Smooth muscle cell (in vitro differentiated cells): Measurements from ENCODE around the gene FRAT1. TPM values are rescaled to one million over a fixed set of nuclear protein-coding genes. Genes with fewer than 3 reads are reported as not detected.

ENCODE experiments used
- DNase-seq: peaks from one replicate; lab custom pipeline; 2025; ENCODE audit not compliant: unreplicated experiment; lab: John Stamatoyannopoulos, UW
- H2AFZ ChIP-seq: fragments of 200-600 bp; sonication (generic); 2 replicates; pipeline ENCODE4 v1.6.0; 2016; ENCODE audit warnings: antibody characterized with exemption, low read depth, mild to moderate bottlenecking
- H3F3A ChIP-seq: fragments of 200-600 bp; sonication (generic); 2 replicates; pipeline ENCODE4 v1.6.0; 2017; ENCODE audit warnings: antibody characterized with exemption, low read depth
- H3K27ac ChIP-seq: fragments of 200-600 bp; sonication (generic); 2 replicates; pipeline ENCODE4 v1.5.1; 2016; ENCODE audit warnings: low read depth, mild to moderate bottlenecking
- H3K27me3 ChIP-seq: fragments of 200-600 bp; sonication (generic); 2 replicates; pipeline ENCODE4 v1.6.1; 2016; ENCODE audit warnings: low read depth, mild to moderate bottlenecking
- H3K36me3 ChIP-seq: fragments of 200-600 bp; sonication (generic); 2 replicates; pipeline ENCODE4 v1.5.1; 2016; ENCODE audit warnings: low read depth
- H3K4me1 ChIP-seq: fragments of 200-600 bp; sonication (generic); 2 replicates; pipeline ENCODE4 v1.5.1; 2016; ENCODE audit warnings: low read depth
- H3K4me2 ChIP-seq: fragments of 200-600 bp; sonication (generic); 2 replicates; pipeline ENCODE4 v1.6.0; 2016; ENCODE audit warnings: mild to moderate bottlenecking
- H3K4me3 ChIP-seq: fragments of 200-600 bp; sonication (generic); 2 replicates; pipeline ENCODE4 v1.5.1; 2016; ENCODE audit warnings: mild to moderate bottlenecking
- H3K79me2 ChIP-seq: fragments of 200-600 bp; sonication (generic); 2 replicates; pipeline ENCODE4 v1.6.0; 2016; ENCODE audit warnings: low read depth, mild to moderate bottlenecking
- H3K9ac ChIP-seq: fragments of 200-600 bp; sonication (generic); 2 replicates; pipeline ENCODE4 v1.6.0; 2016; ENCODE audit warnings: low read depth
- H3K9me3 ChIP-seq: fragments of 200-600 bp; sonication (generic); replicated peaks from 2 replicates; pipeline ENCODE4 v1.5.1; 2016; ENCODE audit warnings: low read depth
- H4K20me1 ChIP-seq: fragments of 200-600 bp; sonication (generic); 2 replicates; pipeline ENCODE4 v1.6.0; 2016; ENCODE audit warnings: low read depth
- WGBS: methylation state at CpG from one replicate; pipeline ENCODE4 v1.1.7; 2016; ENCODE audit warnings: low lambda C conversion rate; 5-methylcytosine and 5-hydroxymethylcytosine counted together
- polyA plus RNA-seq: library from polyadenylated mRNA; unstranded; fragments of >200 nt; fragmentation: Nextera tagmentation; extraction: Ambion mirVana; gene quantifications from 2 replicates; pipeline ENCODE4 v1.2.1, GENCODE V29; 2016
- total RNA-seq: library from RNA; depleted of rRNA; stranded (reverse); fragments of >200 nt; gene quantifications from 2 replicates; pipeline ENCODE4 v1.2.3, GENCODE V29; 2014
- TF ChIP-seq, protein P1 (sequence below): fragments of 200-600 bp; sonication (generic); IDR thresholded peaks from 2 replicates; pipeline ENCODE4 v1.5.1; 2017; ENCODE audit warnings: borderline replicate concordance, mild to moderate bottlenecking, antibody characterized with exemption; ENCODE audit not compliant: insufficient read depth, poor library complexity, severe bottlenecking

Gene FRAT1
- total and polyA plus RNA-seq, 2 experiments from 2014 or later: 0.58 to 1.3 TPM

DNA sequence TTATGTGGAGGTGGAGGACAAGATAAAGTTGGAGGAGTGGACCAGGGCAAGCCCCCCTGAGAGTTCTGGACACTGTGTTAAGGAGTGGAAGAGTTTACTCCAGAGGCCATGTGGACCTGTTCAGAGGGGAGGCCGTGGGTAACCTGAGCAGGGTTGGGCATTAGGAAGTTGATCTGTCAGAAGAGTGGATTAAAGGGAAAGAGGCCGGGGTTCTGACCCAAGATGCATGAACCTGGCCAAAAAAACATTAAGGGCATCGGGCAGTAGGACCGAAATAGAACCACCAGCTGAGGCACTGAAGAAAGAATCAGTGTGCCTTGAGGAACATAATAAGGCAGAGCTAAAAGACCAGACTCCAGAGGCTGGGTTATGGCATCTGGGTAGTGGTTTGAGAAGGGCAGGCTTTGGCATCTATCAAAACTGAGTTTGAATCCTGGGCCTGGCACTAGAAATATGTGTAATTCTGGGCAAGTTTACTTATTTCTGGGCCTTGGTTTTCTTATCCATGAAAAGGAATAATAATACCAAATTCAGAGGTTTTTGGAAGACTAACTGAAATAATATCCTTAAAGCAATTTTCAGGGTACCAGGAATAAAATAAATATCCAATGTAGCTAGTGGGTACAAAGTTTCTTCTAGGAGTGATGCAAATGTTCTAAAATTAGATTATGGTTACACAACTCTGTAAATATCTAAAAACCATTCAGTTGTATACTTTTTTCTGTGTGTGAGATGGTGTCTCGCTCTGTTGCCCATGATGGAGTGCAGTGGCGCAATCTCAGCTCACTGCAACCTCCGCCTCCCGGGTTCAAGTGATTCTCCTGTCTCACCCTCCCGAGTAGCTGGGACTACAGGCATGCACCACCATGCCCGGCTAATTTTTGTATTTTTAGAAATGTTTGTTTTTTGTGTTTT, 10.9 kb upstream of the FRAT1 start:
- Histone ChIP-seq H4K20me1 (no peaks in the 10 kb centered on the region), H3K79me2 (no peaks in the 10 kb centered on the region), H3K27me3 (no peaks in the 10 kb centered on the region), H3F3A (no peaks in the 10 kb centered on the region), H3K4me1 (no peaks in the 10 kb centered on the region), H3K9me3 (no peaks in the 10 kb centered on the region), H3K27ac (no peak overlapping the region), H3K4me3 (no peak overlapping the region), H3K9ac (no peak overlapping the region), H3K36me3 (no peaks in the 10 kb centered on the region), H2AFZ (no peak overlapping the region), H3K4me2 (no peak overlapping the region)
- WGBS: 90% methylated on average over 10 of the region's 10 CpGs
- TF ChIP-seq, protein P1, sequence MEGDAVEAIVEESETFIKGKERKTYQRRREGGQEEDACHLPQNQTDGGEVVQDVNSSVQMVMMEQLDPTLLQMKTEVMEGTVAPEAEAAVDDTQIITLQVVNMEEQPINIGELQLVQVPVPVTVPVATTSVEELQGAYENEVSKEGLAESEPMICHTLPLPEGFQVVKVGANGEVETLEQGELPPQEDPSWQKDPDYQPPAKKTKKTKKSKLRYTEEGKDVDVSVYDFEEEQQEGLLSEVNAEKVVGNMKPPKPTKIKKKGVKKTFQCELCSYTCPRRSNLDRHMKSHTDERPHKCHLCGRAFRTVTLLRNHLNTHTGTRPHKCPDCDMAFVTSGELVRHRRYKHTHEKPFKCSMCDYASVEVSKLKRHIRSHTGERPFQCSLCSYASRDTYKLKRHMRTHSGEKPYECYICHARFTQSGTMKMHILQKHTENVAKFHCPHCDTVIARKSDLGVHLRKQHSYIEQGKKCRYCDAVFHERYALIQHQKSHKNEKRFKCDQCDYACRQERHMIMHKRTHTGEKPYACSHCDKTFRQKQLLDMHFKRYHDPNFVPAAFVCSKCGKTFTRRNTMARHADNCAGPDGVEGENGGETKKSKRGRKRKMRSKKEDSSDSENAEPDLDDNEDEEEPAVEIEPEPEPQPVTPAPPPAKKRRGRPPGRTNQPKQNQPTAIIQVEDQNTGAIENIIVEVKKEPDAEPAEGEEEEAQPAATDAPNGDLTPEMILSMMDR: no peak
- DNase-seq: no peak

DNA sequence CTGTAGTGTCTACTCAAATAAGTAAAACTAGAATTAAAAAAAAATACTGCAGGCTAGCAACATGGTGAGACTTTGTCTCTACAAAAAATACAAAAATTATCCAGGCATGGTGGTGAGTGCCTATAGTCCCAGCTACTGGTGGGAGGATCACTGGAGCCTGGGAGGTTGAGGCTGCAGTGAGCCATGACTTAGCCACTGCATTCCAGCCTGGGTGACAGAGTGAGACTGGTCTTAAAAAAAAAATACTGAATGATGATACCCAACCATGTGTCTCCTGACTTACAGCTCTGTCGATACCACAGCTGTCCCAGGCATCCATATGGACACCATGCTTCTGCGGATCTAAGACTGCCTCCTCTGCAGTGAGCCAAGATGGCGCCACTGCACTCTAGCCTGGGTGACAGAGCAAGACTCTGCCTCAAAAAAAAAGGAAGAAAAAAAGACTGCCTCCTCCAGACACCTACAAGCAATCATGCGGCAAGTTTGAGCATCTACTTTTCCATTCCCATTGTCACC, 7.9 kb upstream of the FRAT1 start:
- Histone ChIP-seq H3K79me2 (no peaks in the 10 kb centered on the region), H3K9ac (no peak overlapping the region), H3K4me3 (no peak overlapping the region), H3K9me3 (no peaks in the 10 kb centered on the region), H3K4me1 (no peaks in the 10 kb centered on the region), H3K27me3 (no peaks in the 10 kb centered on the region), H4K20me1 (no peaks in the 10 kb centered on the region), H2AFZ (no peak overlapping the region), H3K36me3 (no peaks in the 10 kb centered on the region), H3K27ac (no peak overlapping the region), H3K4me2 (no peak overlapping the region), H3F3A (no peaks in the 10 kb centered on the region)
- TF ChIP-seq, protein P1: no peak
- DNase-seq: no peak
- WGBS: 92% methylated on average over 4 of the region's 4 CpGs

DNA sequence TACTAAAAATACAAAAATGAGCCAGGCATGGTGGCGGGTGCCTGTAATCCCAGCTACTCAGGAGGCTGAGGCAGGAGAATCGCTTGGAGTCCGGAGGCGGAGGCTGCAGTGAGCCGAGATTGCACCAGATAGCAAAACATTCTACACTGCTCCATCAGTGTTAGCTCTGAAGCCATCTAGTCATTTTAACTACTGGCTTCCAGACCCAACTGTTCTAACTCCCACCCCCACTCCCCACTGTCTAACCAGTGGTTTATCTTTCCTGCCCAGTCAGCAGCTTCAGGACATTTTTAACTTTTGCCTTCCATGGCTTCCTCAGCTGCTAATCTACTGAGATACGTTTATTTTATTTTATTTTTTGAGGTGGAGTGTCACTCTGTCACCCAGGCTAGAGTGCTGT, 6.2 kb upstream of the FRAT1 start:
- H4K20me1 ChIP-seq: no peaks in the 10 kb centered on the region
- no peak overlapping the region for H3K4me2 ChIP-seq
- no peak for DNase-seq
- no peaks in the 10 kb centered on the region for H3K4me1 ChIP-seq
- no peaks in the 10 kb centered on the region for H3K36me3 ChIP-seq
- no peaks in the 10 kb centered on the region for H3K79me2 ChIP-seq
- no peak overlapping the region for H3K27ac ChIP-seq
- no peak overlapping the region for H3K4me3 ChIP-seq
- no peaks in the 10 kb centered on the region for H3K27me3 ChIP-seq
- WGBS: 87% methylated on average over 6 of the region's 6 CpGs
- H3K9me3 ChIP-seq: no peaks in the 10 kb centered on the region
- H2AFZ ChIP-seq: no peak overlapping the region
- TF ChIP-seq, protein P1: no peak
- H3K9ac ChIP-seq: no peak overlapping the region
- H3F3A ChIP-seq: no peaks in the 10 kb centered on the region

DNA sequence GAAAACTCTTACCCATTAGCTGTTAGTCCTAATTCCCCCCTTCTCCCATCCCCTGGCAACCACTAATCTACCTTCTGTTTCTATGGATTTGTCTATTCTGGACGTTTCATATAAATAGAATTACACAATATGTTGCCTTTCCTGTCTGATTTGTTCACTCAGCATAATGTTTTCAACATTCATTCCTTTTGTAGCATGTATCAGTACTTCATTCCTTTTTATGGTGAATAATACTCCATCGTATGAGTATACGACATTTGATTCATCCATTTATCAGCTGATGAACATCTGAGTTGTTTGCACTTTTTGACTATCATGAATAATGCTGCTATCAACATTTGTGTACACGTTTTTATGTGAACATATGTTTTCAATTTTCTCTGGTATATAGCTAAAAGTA, 4.4 kb upstream of the FRAT1 start:
- H3K4me1 ChIP-seq: no peaks in the 10 kb centered on the region
- H3K9me3 ChIP-seq: no peaks in the 10 kb centered on the region
- H3F3A ChIP-seq: no peaks in the 10 kb centered on the region
- H4K20me1 ChIP-seq: no peaks in the 10 kb centered on the region
- 60% methylated on average over 4 of the region's 4 CpGs for WGBS
- no peak overlapping the region for H3K4me2 ChIP-seq
- no peak for DNase-seq
- no peak overlapping the region for H3K4me3 ChIP-seq
- no peak overlapping the region for H3K9ac ChIP-seq
- no peaks in the 10 kb centered on the region for H3K79me2 ChIP-seq
- TF ChIP-seq, protein P1: no peak
- H3K36me3 ChIP-seq: no peaks in the 10 kb centered on the region
- H3K27ac ChIP-seq: no peak overlapping the region
- H3K27me3 ChIP-seq: no peaks in the 10 kb centered on the region
- H2AFZ ChIP-seq: no peak overlapping the region
